HEK293 (cell line): Measurements from ENCODE around the gene LPP.

Experiments used
- KLF1 ChIP-seq: fragments of 450-650 bp; formaldehyde crosslinking; IDR thresholded peaks from 2 replicates; pipeline ENCODE4 v1.5.1; 2016; ENCODE audit warnings: missing biosample characterization, missing genetic modification characterization
- YY1 ChIP-seq: fragments of 450-650 bp; formaldehyde crosslinking; IDR thresholded peaks from 2 replicates; pipeline ENCODE4 v1.5.1; 2018; ENCODE audit warnings: missing biosample characterization, missing genetic modification characterization
- ZFP69B ChIP-seq: fragments of 450-650 bp; formaldehyde crosslinking; IDR thresholded peaks from 2 replicates; pipeline ENCODE4 v1.5.1; 2016; ENCODE audit warnings: missing biosample characterization, missing genetic modification characterization
- ZNF701 ChIP-seq: fragments of 450-650 bp; formaldehyde crosslinking; IDR thresholded peaks from 2 replicates; pipeline ENCODE4 v1.5.1; 2016; ENCODE audit warnings: missing biosample characterization, missing genetic modification characterization
- TF ChIP-seq, protein P1 (sequence below): fragments of 450-650 bp; formaldehyde crosslinking; IDR thresholded peaks from 2 replicates; pipeline ENCODE4 v1.5.1; 2016; ENCODE audit warnings: missing biosample characterization, missing genetic modification characterization

DNA sequence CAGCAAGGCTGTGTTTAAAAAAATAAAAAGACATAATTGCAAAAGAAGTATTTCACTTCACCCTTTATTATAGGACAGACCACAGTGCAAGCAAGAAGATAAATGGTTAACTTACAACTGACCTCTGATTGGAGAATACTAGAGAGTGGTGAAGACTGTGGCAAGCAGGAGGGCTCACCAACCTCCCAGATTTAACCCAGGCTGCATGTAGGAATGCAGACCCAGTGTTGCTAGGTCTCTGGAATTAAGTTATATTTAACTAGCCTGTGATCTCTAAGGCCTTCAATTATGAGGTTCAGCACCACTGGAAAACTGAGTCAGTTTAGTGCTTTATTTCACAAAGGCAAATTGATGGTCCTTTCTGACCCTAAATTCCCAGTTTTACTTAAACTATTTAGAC is 436.6 kb downstream of the LPP start:
- no peak for TF ChIP-seq KLF1
- TF ChIP-seq YY1 (tag by site-specific recombination), result no peak
- no peak for TF ChIP-seq ZNF701 (tag by site-specific recombination)
- TF ChIP-seq ZFP69B, result no peak
- TF ChIP-seq, protein P1, sequence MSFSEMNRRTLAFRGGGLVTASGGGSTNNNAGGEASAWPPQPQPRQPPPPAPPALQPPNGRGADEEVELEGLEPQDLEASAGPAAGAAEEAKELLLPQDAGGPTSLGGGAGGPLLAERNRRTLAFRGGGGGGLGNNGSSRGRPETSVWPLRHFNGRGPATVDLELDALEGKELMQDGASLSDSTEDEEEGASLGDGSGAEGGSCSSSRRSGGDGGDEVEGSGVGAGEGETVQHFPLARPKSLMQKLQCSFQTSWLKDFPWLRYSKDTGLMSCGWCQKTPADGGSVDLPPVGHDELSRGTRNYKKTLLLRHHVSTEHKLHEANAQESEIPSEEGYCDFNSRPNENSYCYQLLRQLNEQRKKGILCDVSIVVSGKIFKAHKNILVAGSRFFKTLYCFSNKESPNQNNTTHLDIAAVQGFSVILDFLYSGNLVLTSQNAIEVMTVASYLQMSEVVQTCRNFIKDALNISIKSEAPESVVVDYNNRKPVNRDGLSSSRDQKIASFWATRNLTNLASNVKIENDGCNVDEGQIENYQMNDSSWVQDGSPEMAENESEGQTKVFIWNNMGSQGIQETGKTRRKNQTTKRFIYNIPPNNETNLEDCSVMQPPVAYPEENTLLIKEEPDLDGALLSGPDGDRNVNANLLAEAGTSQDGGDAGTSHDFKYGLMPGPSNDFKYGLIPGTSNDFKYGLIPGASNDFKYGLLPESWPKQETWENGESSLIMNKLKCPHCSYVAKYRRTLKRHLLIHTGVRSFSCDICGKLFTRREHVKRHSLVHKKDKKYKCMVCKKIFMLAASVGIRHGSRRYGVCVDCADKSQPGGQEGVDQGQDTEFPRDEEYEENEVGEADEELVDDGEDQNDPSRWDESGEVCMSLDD (tag by site-specific recombination), result no peak
